ENCODE results near the gene DIDO1.
A peak's percentile ranks its signal among the peaks of the same experiment; 100 is the strongest.

The DIDO1 gene

DNA sequence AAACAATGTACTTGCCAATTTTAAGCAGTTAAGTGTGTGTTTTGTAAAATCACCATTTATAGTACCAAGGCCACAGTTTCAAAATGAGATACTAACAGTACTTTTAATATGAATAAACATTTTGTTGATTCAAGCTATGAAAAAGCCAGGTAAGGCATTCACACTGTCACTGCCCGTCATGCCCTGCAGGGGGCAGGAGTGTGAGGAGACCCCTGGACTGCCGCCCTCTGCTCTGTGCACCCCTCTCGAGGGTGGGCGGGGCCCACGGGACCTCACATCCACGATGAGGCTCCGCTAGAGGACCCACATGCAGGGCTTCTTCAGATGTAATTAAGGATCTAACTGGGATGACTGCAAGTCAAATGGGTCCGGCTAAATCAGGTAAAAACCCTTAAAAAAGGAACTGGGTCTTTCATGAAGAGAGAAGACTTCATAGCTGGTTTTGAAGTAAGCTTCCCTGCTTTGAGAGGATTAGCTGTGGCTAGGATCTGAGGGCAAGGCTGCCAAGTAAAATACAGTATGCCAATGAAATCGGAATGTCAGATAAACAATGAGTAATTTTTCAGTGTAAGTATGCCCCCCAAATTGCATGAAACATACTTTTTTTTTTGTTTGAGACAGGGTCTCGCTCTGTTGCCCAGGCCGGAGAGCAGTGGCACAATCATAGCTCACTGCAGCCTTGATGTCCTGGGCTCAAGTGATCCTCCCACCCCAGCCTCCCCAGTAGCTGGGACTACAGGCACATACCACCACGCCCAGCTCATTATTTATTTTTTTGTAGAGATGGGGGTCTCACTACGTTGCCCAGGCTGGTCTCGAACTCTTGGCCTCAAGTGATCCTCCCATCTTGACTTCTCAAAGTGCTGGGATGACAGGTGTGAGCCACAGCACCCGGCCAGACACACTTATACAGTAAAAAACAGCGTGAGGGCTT lies 18.7 kb downstream of the DIDO1 start:
- peak; percentile 47 for DNase-seq

- no peak for DNase-seq
These were observed 19.5 kb downstream of the DIDO1 start for GRCh38 chr20:62906647-62907375.

DNA sequence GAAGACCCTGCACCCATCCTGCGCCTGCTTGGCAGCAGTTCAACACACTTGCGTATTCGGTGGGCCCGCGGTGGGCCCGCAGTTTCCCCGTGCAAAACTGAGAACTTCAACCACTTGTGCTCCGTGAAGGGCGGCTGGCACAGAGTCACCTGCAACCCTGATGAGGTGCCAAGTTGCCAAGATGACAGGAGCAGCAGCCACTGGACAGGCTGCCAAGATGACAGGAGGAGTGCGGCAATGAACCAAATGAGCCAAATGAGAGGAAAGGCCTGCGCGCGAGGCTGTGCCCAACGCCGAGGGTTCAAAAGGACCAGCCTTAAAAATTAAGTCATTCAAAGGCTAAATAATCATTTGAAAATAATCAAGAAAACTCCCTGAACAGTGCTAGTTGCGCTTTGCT lies 20.1 kb downstream of the DIDO1 start:
- DNase-seq, result no peak

DNA sequence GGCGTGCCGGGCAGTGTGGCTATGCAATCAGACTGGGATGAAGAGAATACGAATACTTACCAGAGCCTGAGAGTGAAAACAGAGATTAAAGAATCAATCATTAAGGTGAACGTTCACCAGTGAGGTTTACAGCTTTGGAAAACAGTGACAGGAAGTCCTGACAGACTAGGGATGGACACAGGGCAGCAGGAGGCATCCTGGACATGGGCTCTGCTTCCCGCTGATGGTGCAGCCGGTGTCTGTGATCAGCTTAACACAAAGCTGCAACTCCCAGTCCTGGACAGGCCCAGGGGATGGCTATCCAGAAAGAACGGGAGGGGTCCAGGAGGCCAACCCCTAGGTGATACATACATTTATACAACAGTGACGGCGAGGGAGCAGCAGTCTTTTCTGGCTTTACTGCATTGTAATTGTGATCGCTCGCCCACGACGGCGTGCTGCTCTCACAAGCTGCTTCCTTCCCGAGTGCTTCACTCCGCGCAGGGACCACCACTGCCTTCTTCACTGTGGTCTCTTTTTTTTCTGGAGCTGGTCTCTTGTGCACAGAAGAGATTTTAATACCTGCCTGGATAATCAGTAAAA lies 20.7 kb downstream of the DIDO1 start:
- no peak for DNase-seq

- DNase-seq, result no peak
These were observed 23.2 kb downstream of the DIDO1 start for GRCh38 chr20:62902926-62903615.

DNA sequence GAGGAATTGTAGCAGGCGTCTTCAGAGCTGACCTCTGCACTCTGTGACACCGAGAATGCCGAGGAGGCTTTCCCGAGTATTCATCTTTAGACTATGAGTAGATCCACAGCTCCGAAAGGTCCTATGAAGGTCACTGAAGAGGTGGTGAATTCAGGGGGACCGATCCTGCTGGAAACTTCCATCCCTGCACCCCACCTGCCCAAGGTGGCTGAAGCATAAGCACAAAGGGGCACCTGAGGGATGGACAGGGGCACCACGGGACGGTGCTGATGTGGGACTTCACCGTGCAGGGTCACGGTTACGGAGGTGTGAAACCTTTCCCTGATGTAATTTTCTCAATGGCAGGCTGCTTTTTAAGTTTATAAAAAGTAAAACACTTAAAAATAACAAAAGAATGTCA lies 24.4 kb downstream of the DIDO1 start:
- no peak for DNase-seq

DNA sequence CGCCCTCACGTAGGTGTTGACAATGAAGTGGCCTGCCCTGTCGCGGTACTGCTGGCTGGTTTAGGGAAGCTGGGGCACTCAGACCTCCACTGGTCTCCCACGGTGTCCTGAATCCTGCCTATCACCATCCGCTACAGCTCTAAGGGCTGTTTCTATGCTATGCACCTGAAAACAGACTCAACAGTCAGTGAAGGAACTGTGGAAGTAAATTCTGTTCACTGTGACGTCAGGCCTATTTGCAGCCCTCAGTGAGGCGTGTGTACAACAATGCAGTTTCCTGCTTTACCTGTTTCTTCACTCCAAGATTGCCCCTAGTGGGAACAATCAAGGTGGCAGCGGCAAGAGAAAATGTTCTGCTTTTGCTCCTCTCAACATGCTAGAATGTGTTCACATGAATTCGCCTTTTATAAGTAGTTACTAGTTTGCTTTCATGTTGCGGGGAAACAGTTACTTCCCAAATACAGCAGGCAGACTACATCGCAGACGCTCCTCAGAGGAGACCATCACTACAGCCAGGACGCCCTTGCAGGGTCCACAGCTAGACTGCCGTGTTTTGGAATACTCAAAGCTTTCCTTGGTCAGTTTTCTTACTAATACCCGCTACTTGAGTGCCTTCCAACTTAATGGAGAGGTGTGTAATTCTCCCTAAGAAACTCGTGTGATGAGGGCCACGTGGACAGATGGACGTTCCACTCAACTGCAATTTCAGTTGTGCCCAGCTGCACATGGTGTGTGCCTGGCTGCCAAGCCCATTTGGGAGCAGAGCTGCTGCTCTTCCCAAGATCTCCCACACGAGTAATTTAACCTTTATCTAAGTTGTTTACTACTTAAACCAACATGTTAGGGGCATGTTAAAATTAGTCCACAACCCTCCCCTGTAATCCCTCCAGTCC lies 25.4 kb downstream of the DIDO1 start:
- no peak for DNase-seq

DNA sequence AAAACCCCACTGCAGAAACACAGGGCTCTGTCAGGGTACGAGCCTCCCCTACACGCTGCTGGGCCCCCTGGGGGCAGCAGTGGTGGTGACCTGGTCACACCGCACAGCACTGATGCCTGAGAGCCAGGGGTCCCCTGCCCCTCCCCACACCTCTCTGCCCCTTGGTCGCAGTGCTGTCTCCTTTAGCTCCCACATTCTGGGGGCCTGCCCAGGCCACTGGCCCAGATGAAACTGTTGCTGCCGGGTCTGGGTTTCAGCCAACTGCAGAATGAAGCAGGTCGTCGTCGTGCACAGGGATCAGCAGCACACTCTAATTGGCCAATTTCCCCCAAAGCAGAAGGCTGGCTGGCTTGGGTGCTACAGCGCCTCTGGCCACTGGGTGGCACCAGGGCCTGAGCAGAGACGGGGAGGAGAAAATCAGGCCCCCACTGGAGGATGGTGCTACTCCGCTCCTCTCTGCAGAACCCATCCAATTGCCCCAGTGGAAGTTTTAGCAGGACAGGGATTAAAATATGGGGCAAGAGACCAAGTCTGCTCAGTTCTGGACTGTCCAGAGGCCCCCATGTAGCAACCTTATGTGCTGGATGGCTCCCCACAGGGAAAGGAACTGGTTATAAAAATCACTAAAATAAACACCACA lies 26.1 kb downstream of the DIDO1 start:
- peak; percentile 77 for DNase-seq

- DNase-seq, result no peak
These were observed 26.7 kb downstream of the DIDO1 start for GRCh38 chr20:62899633-62900051.

DNA sequence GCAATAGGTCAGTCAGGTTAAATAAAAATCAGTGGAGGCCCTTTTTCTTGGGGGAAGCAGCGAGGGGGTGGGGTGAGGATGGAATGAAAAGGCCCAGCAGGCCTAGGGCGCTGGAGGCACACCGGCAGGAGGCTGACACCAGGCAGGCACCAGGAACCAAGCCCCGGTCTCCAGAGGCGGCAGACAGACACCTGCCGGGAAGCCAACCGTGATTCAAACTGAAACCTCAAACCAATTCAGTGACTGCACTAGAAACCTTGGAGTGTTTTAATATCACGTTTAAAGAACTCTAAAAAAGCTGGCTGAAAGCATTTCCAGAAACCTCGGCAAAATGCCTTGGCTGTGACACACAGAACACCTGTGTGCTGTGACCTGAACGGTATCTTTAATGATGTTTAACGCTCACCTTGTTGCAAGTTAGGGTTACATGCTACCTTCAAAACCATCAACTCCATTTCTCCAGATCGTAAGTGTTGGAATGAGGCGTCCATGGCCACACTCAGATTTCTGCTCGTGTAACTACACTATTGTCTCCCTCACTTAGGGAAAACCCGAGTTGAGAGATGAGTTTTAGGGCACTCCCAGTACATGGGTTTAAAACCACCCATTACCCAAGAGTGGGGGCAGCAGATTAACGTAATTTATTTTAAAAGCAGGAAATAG lies 27.2 kb downstream of the DIDO1 start:
- no peak for DNase-seq

DNA sequence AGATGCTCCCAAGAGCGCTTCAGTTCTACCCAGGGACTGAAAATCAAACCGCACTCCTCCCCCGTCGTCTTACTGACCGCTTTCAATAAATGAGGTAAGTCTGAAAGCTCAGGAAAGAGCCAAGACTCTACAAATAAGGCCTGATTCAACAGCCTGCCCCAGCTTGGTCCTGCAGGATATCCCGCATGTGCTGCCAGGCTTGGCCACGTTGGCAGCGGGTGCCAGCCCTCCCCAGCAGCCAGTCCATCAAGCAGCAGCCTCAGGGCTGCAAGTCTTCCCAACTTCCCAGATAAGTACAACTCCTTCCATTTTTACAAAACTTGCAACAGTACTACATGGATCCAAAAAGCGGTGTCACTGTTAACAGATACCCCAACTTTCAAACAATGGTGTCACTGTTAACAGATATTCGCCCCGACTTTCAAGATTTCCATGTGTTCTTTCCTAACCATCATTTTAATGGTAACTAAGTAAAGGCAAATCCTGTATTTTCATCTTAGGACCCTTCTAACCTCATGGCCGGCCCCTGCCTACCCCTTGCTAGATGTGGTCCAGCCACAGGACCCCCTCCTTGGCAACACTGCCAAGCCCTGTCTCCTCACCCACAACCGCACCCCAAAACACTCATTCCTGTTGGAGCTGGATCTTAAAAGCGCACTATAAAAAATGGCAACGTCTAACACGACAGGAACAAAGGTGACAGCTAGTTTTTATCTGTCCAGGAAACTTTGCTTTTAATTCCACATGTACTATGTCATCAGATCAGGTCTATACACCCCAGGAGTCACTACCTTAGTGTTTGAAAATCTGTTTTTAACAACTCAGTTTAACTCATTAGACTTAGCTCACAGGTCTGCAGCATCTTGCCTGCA lies 28.0 kb downstream of the DIDO1 start:
- no peak for DNase-seq

DNA sequence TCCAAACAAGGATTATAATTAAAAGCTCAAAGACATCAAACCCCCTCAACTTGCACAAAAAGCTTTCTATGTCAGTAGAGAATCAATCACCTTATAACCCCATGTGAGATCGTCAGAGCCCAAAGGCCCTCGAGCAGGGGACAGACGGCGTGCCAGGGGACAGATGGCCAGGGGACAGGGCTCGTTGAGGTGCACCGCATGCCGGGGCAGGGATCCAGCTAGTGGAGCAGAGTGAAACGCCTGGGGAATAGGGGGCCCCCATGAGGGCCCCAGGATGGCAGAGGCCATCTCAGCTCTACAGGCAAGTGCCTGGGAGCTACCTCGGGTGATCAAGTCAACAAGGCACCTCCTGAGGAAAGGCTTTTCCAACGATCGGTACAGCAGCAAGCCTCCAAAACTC lies 28.6 kb downstream of the DIDO1 start:
- DNase-seq, result no peak

DNA sequence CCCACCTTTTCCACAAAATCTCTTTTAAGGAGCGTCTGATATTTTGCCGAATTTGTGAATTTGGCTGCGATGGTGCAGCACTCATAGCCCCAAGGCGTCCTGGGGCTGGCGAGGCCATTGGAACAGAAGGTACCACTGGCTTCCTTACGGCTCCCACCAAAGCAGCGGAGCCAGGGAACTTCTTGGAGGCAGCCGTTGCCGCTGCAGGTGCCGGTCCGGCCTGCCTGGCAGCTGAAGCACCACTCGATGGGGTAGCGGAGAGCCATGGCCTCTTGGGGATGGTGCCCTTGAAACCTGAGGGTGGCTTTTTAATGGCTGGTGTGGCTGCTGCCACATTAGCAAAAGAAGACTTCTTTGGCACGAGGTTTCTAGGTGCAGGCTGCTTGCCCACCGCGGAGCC lies 29.8 kb downstream of the DIDO1 start:
- no peak for DNase-seq

DNA sequence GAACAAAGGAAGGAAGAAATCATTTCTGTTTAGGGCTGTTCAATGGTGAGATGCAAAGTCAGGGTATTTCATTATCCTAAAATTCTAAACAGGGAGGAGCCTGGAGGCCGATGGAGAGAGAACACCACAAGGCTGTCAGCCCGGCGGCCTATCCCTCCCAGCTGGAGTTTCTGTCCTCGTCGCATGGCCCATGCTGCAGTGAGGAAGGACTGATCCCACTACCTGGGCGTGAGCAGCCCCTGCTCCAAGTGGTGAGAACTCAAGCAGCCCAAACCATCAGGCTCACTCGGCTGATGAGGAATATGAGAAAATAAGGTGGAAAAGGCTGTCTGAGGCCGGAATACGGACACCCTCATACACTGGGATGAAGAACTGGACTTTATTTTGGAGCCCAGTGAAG lies 30.8 kb downstream of the DIDO1 start:
- DNase-seq, result no peak

- DNase-seq, result no peak
These were observed 32.0 kb downstream of the DIDO1 start for GRCh38 chr20:62894261-62894660.

DNA sequence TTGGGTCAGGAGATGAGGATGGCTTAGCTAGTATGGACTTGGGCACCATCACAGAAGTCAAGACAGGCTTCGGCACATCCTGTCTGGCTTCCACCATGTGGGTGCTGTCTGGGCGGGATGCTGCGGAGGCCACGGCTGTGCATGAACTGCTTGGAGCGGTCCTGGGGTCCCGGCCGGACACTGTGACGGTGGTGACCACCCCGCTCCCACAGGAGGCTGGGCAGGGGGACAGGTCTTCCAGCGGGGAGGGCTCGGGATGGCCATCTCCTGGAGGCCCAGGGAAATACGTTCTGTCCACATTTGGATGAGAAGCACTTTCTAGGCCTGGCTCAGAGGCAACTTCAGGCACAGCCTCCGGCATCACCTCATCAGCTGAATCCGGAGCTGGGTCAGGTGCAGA lies 32.6 kb downstream of the DIDO1 start:
- DNase-seq, result no peak

DNA sequence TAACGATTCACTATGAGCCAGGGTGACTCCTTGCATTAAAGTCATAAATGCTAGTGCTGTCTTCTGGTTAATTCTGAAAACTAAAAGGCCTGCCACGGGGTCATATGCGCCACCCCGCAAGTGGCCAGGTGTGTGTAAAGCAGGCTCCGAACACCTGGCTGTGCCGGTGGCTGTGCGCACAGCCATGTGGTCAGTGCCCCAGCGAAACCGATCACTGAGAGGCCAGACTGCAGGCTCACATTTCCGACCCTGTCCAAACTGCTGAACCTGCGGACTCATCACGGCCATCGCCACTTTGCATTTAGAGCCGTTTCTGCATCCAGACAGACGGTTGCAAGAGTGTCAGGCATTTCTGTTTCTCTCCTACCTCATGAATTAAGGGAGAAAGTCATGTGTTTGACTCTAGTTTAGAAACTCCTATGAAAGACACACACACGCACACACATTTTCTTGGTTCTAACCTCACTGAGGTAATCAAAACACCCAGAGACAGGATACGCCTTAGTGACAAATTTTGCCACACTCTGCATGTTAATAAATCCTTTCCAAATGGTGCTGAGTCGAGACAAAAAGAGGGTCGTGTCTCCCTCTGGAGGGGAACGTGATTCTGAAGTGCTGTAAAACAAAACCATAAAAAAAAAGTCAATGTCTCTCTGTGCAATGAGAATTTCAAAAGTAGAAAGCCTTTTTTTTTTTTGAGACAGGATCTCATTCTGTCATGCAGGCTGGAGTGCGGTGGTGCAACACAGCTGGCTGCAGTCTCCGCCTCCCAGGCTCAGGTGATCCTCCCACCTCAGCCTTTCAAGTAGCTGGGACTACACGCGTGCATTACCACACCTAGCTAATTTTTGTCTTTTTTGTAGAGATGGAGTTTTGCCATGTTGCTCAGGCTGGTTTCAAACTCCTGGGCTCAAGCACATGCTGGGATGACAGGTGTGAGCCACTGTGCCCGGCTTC lies 33.7 kb downstream of the DIDO1 start:
- DNase-seq, result peak; percentile 51

DNA sequence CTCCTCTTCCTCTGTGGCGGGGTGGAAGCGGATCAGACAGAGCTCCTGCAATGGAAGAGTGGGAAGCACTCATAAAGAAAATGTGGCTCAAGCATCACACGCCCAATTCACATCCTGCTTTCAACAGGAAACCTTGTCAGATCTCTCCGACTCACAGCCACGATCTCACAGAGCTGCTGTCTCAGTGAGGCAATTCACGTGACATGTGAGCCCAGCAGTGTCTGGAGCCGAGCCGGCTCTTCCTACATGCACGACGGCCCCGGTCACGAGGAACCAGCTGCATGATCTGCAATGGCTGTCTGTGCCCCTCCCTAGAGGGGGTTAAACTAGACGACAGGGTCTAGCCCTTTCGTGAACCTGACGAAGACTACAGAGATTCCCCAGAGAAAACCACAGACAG lies 35.2 kb downstream of the DIDO1 start:
- peak; percentile 37 for DNase-seq

DNA sequence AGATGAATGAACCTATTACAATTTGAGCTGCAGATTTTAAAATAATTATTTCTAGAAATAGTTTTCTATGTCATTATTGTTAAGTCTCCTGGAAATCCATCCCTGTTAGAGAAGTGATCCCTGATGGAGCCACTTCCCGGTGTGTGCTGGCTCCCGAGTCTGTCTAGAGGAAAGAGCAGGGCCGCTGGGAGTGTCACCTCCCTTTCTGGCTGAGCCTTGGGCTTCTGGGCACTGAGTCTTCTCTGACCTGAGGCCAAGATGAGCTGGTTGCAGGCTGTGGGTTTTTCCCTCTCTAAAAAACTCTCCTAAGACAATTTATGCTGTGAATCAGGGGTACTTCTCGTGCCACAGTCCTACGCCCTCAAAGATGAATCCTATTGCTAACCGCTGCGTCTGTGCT lies 35.9 kb downstream of the DIDO1 start:
- no peak for DNase-seq
